Adrenal gland (tissue), 12 donors: ENCODE data around the gene LRP8. TPM values are rescaled to one million over a fixed set of nuclear protein-coding genes. Genes with fewer than 3 reads are reported as not detected.

Experiments used
- DNase-seq, 7 donors: peaks; one replicate each; pipeline ENCODE4 v3.0.0-alpha.2; 2019 to 2020
- H3K27ac ChIP-seq, 5 donors: fragments of 200-600 bp; sonication (generic) in 4 of 5; 1 replicate in 3 of 5; 2 replicates in 2 of 5; pipeline versions ENCODE4 v1.5.1 to v1.8.0; 2016 to 2020; ENCODE audit warnings: mild to moderate bottlenecking in 1 of 5
- H3K27me3 ChIP-seq: fragments of 200-600 bp; 2 replicates; pipeline ENCODE4 v1.8.0; 2021
- H3K36me3 ChIP-seq, 2 donors: fragments of 200-600 bp; replicated peaks in 1 of 2; 1 replicate in 1 of 2; 2 replicates in 1 of 2; pipeline versions ENCODE4 v1.5.1 to v1.8.0; 2018 to 2022
- H3K4me1 ChIP-seq, 2 donors: fragments of 200-600 bp; replicated peaks in 1 of 2; 1 replicate in 1 of 2; 2 replicates in 1 of 2; pipeline versions ENCODE4 v1.5.1 to v1.8.0; 2018 to 2021
- H3K4me3 ChIP-seq, 4 donors: fragments of 200-600 bp; sonication (generic) in 3 of 4; one replicate each; pipeline ENCODE4 v1.5.1; 2016 to 2018
- H3K9me3 ChIP-seq, 3 donors: fragments of 200-600 bp; sonication (generic) in 1 of 3; replicated peaks in 1 of 3; 1 replicate in 2 of 3; 2 replicates in 1 of 3; pipeline versions ENCODE4 v1.5.1 to v1.8.0; 2016 to 2021
- CTCF ChIP-seq, 6 experiments: fragments of 450-650 bp in 4 of 6; fragments of 200-600 bp in 2 of 6; sonication (generic) in 1 of 6; IDR thresholded peaks; 1 replicate in 5 of 6; 2 replicates in 1 of 6; pipeline versions ENCODE4 v1.5.1 to v1.8.0; 2016 to 2021; ENCODE audit warnings: antibody characterized with exemption in 6 of 6, mild to moderate bottlenecking in 2 of 6, moderate library complexity in 1 of 6
- POLR2A ChIP-seq, 2 donors: fragments of 450-650 bp; IDR thresholded peaks; one replicate each; pipeline ENCODE4 v1.6.1; 2017; ENCODE audit warnings: antibody characterized with exemption in 2 of 2, mild to moderate bottlenecking in 2 of 2, moderate library complexity in 1 of 2
- WGBS, 4 donors: extraction: QIAGEN DNeasy Blood & Tissue Kit in 2 of 4; methylation state at CpG; one replicate each; pipeline versions ENCODE4 v1.1.5 to v1.1.7; 2013 to 2017; 5-methylcytosine and 5-hydroxymethylcytosine counted together
- intact Hi-C, 2 donors: fragments of 100-400 bp; cut with DNase I; formaldehyde crosslinking; loops; one replicate each; pipeline versions ENCODE4 v1.14.1 to v1.15.0; 2022 to 2023
- polyA plus RNA-seq, 3 donors: library from polyadenylated mRNA; stranded (reverse); fragments of 200-250 nt in 2 of 3; fragments of 350-450 nt in 1 of 3; fragmentation: Illumina TruSeq in 1 of 3; extraction: RNeasy Lipid Tissue Mini Kit (QIAGEN cat#74804) in 1 of 3; gene quantifications; one replicate each; pipeline ENCODE4 v1.2.3, GENCODE V29; 2013 to 2014
- total RNA-seq, 9 donors: library from RNA; depleted of rRNA in 4 of 9; stranded (reverse); fragments of >200 nt in 4 of 9; fragments of 120-200 nt in 1 of 9; fragmentation: NEBNext Ultra II Directional in 1 of 9; extraction: Animal tissue kit (Norgen Biotek cat#: 25700) in 1 of 9; gene quantifications; one replicate each; pipeline versions ENCODE4 v1.1.0 to v1.2.4, GENCODE V29; 2013 to 2023
- donor health status: healthy with polysubstance abuse.
- donor health status: Bipolar disorder and iron deficiency.
- donor health status: DM: yes; HTN: yes; CAD: no.
- donor health status: DM: no; HTN: no; CAD: no.
- donor health status: DM: no; HTN: no; CAD: no.
- donor health status: DM: yes; HTN: yes; CAD: no.

LRP8 gene
- total and polyA plus RNA-seq, 12 donors: 0.64 to 7.6 (median 2.7) TPM

DNA sequence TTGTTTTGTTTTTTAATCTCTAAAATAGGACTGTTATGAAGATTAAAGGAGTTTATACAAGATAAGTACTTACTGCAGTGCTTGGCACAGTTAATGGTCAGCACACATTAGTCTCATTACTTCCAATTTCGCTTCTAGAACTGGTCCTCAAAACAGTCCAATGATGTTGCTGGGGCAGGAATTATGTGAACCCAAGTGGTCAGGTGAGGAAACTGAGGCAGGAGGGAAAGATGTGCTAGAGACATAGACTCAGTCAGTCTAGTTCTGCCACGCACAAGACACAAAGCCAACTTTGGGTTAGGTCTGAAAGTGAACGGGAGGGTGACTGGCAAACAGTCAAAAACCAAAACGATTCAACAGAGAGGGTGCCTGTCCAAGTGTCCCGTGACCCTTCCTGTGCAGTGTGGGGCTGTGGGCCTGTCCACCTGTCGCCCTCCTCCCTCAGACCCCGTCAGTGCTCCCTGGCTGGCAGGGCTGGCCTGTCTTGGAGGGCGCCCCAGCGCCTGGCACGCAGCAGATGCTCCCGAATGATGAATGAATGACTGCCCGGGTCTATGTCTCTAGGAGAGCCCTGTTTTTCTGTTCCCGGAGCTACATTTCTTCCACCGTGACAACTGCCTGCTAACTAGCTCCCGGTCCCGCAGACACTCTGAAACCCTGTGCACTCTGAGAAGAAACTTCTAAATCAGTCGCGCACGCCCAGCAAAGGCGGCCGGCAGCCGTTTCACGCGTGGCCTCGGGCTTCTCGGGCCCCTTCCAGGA, 2.4 kb downstream of the LRP8 start:
- 21 to 26% (median 24%) methylated on average over 8 to 26 of the region's 26 CpGs for WGBS, 4 donors
- Histone ChIP-seq H3K4me3 (peak overlapping the region in 2 of 4 donors; percentile 17 to 61), H3K27me3 (no peaks in the 10 kb centered on the region), H3K36me3 (no peaks in the 10 kb centered on the region), H3K9me3 (no peaks in the 10 kb centered on the region), H3K27ac (peak overlapping the region in 3 of 5 donors; percentile 17 to 69 (median 43)), H3K4me1 (peaks cover 20 to 27% of the 10 kb centered on the region in 2 donors)
- TF ChIP-seq CTCF (IDR thresholded peaks at IDR 0.05): no peak
- TF ChIP-seq POLR2A (IDR thresholded peaks at IDR 0.05): no peak
- intact Hi-C loops: no loop called here
- DNase-seq: peak in 1 of 7 donors; percentile 12

DNA sequence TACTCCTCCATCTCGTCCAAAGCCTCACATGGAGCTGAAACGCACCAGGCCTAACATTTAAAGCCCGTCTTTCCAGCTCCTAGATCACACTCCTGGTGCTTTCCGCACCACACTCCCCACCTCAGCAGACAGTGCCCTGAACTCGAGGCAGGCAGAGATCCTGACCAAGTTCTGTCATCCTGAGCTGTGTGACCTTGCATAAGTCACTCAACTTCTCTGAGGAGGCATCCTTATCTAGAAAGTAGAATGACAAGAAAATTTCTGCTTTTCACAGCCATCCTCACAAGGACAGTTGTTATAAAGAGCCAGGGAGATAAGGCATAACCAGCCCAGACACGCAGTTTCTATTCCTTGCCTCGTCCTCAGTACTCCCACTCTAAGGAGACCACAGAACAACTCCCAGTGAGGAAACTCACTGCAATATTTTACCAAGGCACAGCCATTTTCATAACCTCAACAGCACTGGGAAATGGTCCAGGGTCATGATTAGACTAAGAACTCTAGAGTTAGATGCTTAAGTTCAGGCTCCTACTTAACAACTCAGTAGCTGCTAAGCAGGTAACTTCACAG, 3.1 kb downstream of the LRP8 start:
- no peak for DNase-seq
- H3K9me3 ChIP-seq: no peaks in the 10 kb centered on the region
- intact Hi-C loops: no loop called here
- TF ChIP-seq CTCF (IDR thresholded peaks at IDR 0.05) (no peak), POLR2A (IDR thresholded peaks at IDR 0.05) (no peak)
- peaks cover 20 to 27% of the 10 kb centered on the region in 2 donors for H3K4me1 ChIP-seq
- no peak overlapping the region for H3K4me3 ChIP-seq
- H3K36me3 ChIP-seq: no peaks in the 10 kb centered on the region
- WGBS, 4 donors: 75 to 85% (median 81%) methylated on average over 7 of the region's 7 CpGs
- H3K27ac ChIP-seq: no peak overlapping the region
- no peaks in the 10 kb centered on the region for H3K27me3 ChIP-seq

GRCh38 chr1:53324321-53324720, 3.5 kb downstream of the LRP8 start:
- TF ChIP-seq POLR2A (IDR thresholded peaks at IDR 0.05) (no peak), CTCF (IDR thresholded peaks at IDR 0.05) (no peak)
- 92 to 96% (median 94%) methylated on average over 10 of the region's 10 CpGs for WGBS, 4 donors
- Histone ChIP-seq H3K27me3 (no peaks in the 10 kb centered on the region), H3K27ac (no peak overlapping the region), H3K36me3 (no peaks in the 10 kb centered on the region), H3K9me3 (no peaks in the 10 kb centered on the region), H3K4me1 (peaks cover 20 to 27% of the 10 kb centered on the region in 2 donors), H3K4me3 (no peak overlapping the region)
- intact Hi-C loops: no loop called here
- no peak for DNase-seq

DNA sequence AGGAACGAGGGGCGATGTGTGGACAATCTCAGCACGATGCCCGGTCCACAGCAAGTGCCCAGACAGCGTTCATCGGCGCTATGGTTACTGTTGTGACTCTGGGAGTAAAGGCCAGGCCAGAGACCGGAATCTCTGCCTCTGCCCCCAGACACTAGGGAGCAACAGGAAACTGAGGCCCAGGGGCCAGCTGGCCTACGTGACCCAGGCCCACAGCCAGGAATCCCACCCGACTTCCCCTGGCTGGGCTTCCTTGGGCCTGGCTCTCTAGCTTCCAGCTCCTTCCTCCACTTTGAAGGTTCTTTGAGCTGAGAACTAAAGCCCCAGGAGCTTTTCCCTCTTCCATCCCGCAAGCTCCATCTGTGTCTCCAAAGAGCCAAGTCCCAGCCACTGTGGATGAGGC, 4.6 kb downstream of the LRP8 start:
- intact Hi-C loops: no loop called here
- DNase-seq: no peak
- Histone ChIP-seq H3K27me3 (no peaks in the 10 kb centered on the region), H3K27ac (no peak overlapping the region), H3K9me3 (no peaks in the 10 kb centered on the region), H3K4me1 (peaks cover 20 to 27% of the 10 kb centered on the region in 2 donors), H3K4me3 (no peak overlapping the region), H3K36me3 (no peaks in the 10 kb centered on the region)
- TF ChIP-seq CTCF (IDR thresholded peaks at IDR 0.05) (no peak), POLR2A (IDR thresholded peaks at IDR 0.05) (no peak)
- 94 to 97% (median 95%) methylated on average over 7 to 11 of the region's 11 CpGs for WGBS, 4 donors
